Measurements from ENCODE around the gene PLXNA2. TPM values are rescaled to one million over a fixed set of nuclear protein-coding genes. Genes with fewer than 3 reads are reported as not detected.

PLXNA2 gene
- total RNA-seq, 1 donor from 2014 or later = 1.7 TPM

DNA sequence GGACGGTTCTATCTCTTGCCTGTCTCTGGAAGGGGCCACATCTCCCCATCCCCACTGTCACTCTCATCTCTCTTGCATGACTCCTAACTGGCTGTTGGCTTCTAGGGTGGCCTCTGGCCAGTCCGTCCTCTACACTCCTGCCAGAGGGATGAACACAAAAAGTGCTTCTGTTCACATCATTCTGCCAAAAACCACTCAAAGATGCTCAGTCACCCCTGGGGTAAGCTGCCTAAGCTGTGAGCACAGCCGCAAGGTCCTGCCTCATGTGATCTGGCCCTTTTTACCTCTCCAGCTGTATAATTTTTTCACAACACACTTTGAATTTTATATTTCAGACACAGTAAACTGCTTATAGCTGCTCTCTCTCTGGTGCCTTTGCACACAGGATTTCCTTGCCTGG is 235.7 kb downstream of the PLXNA2 start:
- no peaks in the 10 kb centered on the region for H3K36me3 ChIP-seq
- no peak overlapping the region for H3K9ac ChIP-seq
- Mint-ChIP-seq H3K27ac (no peak overlapping the region), H3K4me1 (peaks cover 4% of the 10 kb centered on the region), H3K27me3 (ENCODE audit: insufficient read depth, low read depth) (peaks cover 3% of the 10 kb centered on the region), H3K4me3 (no peak overlapping the region), H3K9me3 (peaks cover 2% of the 10 kb centered on the region), H3K36me3 (no peaks in the 10 kb centered on the region)
- H3F3A ChIP-seq (ENCODE audit: low read depth) = no peaks in the 10 kb centered on the region
- no peak for DNase-seq (ENCODE audit: low spot score)
- H2AFZ ChIP-seq (replicated peaks) = no peak overlapping the region
- H3K9me3 ChIP-seq (ENCODE audit: low read depth) = no peaks in the 10 kb centered on the region
- H3K79me2 ChIP-seq (ENCODE audit: low read depth) = no peaks in the 10 kb centered on the region
- no peak for TF ChIP-seq CTCF (IDR thresholded peaks at IDR 0.05)
- no peak for TF ChIP-seq EZH2phosphoT487 (IDR thresholded peaks at IDR 0.05)
- no peak for TF ChIP-seq EZH2 (IDR thresholded peaks at IDR 0.05)
- H3K27ac ChIP-seq = no peak overlapping the region
- no peak overlapping the region for H3K4me3 ChIP-seq
- H4K20me1 ChIP-seq (ENCODE audit: low read depth) = no peaks in the 10 kb centered on the region
- H3K4me2 ChIP-seq = no peak overlapping the region
- no peaks in the 10 kb centered on the region for H3K4me1 ChIP-seq
- no peaks in the 10 kb centered on the region for H3K27me3 ChIP-seq

DNA sequence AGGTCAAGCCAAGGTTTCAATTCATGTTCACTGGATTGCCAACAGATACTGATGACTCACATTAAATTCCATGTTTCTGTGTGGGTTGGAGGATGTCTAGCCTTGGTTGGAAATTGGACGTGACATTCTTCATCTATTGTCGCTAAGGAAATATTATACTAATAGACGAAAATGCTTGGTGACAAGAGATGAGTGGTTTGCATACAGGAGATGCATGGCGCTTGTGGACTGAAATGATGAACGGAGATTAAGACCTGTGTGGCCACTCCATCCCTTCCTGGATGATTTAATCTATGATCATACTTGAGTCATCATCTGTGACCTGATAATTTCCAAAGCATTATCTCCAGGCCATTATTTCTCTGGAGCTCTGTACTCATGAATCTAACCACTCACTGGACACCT is 236.2 kb downstream of the PLXNA2 start:
- H3K27me3 ChIP-seq = no peaks in the 10 kb centered on the region
- H3K27ac ChIP-seq = no peak overlapping the region
- DNase-seq (ENCODE audit: low spot score) = no peak
- H3K9me3 Mint-ChIP-seq = peaks cover 2% of the 10 kb centered on the region
- no peak overlapping the region for H3K4me2 ChIP-seq
- peaks cover 4% of the 10 kb centered on the region for H3K4me1 Mint-ChIP-seq
- H3K36me3 ChIP-seq = no peaks in the 10 kb centered on the region
- H3K27ac Mint-ChIP-seq = no peak overlapping the region
- no peak overlapping the region for H3K9ac ChIP-seq
- no peaks in the 10 kb centered on the region for H3K9me3 ChIP-seq (ENCODE audit: low read depth)
- no peaks in the 10 kb centered on the region for H3K36me3 Mint-ChIP-seq
- H3K27me3 Mint-ChIP-seq (ENCODE audit: insufficient read depth, low read depth) = peaks cover 3% of the 10 kb centered on the region
- no peaks in the 10 kb centered on the region for H3K4me1 ChIP-seq
- no peak overlapping the region for H2AFZ ChIP-seq (replicated peaks)
- H3K4me3 ChIP-seq = no peak overlapping the region
- H4K20me1 ChIP-seq (ENCODE audit: low read depth) = no peaks in the 10 kb centered on the region
- H3F3A ChIP-seq (ENCODE audit: low read depth) = no peaks in the 10 kb centered on the region
- TF ChIP-seq EZH2phosphoT487 (IDR thresholded peaks at IDR 0.05) (no peak), EZH2 (IDR thresholded peaks at IDR 0.05) (no peak), CTCF (IDR thresholded peaks at IDR 0.05) (no peak)
- no peaks in the 10 kb centered on the region for H3K79me2 ChIP-seq (ENCODE audit: low read depth)
- H3K4me3 Mint-ChIP-seq = no peak overlapping the region

GRCh38 chr1:208007319-208007937 is 236.8 kb downstream of the PLXNA2 start:
- TF ChIP-seq EZH2phosphoT487 (IDR thresholded peaks at IDR 0.05) = no peak
- TF ChIP-seq CTCF (IDR thresholded peaks at IDR 0.05) = no peak
- TF ChIP-seq EZH2 (IDR thresholded peaks at IDR 0.05) = no peak
- H4K20me1 ChIP-seq (ENCODE audit: low read depth) = no peaks in the 10 kb centered on the region
- H3K4me3 ChIP-seq = no peak overlapping the region
- H3K4me2 ChIP-seq = no peak overlapping the region
- H3K4me1 ChIP-seq = no peaks in the 10 kb centered on the region
- no peak overlapping the region for H3K9ac ChIP-seq
- Mint-ChIP-seq H3K36me3 (no peaks in the 10 kb centered on the region), H3K27me3 (ENCODE audit: insufficient read depth, low read depth) (peaks cover 3% of the 10 kb centered on the region), H3K27ac (no peak overlapping the region), H3K9me3 (peaks cover 6% of the 10 kb centered on the region), H3K4me1 (peaks cover 4% of the 10 kb centered on the region), H3K4me3 (no peak overlapping the region)
- no peaks in the 10 kb centered on the region for H3K79me2 ChIP-seq (ENCODE audit: low read depth)
- no peak for DNase-seq (ENCODE audit: low spot score)
- no peaks in the 10 kb centered on the region for H3K27me3 ChIP-seq
- no peak overlapping the region for H3K27ac ChIP-seq
- H3K9me3 ChIP-seq (ENCODE audit: low read depth) = no peaks in the 10 kb centered on the region
- H2AFZ ChIP-seq (replicated peaks) = no peak overlapping the region
- H3F3A ChIP-seq (ENCODE audit: low read depth) = no peaks in the 10 kb centered on the region
- H3K36me3 ChIP-seq = no peaks in the 10 kb centered on the region
